ENCODE results near the gene PFKL.

PFKL gene

DNA sequence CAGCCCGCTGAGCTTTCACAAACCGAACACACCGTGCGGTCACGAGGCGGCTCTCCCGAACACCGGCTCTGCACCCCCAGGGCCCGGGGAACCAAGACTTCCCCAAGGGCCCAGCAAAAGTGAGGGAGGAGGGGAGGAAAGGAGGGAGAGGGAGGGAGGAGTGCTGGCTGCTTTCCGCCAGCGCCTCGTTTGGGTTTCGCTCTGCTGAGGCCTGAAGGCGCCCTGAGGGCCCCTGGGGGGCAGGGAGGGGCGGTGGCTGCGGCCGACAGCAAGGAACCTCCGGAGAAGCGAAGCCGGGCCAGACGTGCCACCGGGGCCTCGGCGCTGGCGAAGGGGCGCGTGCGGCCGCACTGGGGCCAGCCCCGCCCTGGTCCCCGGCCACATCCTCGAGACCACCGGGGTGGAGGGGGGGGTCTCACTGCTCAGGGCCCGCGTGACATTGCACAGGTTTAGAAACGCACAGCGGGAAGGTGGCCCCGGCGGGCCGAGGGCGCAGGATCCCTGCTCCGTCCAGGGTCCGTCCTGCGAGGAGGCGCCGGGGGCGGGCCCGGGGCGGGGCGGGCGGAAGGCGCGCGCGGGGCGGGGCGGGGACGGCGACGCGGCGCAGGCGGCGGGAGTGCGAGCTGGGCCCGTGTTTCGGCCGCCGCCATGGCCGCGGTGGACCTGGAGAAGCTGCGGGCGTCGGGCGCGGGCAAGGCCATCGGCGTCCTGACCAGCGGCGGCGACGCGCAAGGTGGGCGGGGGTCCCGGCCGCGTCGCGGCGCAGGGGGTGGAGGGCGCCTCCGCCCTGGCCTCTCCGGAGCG lies at the start of gene PFKL:
TSS of gene PFKL (plus strand) at position 596 of the 804 bp plus-strand sequence. CDS start at position 649, 53 bp downstream.
- no peak for DNase-seq (ENCODE audit: low read depth in 2 of 2, low spot score in 1 of 2)

DNA sequence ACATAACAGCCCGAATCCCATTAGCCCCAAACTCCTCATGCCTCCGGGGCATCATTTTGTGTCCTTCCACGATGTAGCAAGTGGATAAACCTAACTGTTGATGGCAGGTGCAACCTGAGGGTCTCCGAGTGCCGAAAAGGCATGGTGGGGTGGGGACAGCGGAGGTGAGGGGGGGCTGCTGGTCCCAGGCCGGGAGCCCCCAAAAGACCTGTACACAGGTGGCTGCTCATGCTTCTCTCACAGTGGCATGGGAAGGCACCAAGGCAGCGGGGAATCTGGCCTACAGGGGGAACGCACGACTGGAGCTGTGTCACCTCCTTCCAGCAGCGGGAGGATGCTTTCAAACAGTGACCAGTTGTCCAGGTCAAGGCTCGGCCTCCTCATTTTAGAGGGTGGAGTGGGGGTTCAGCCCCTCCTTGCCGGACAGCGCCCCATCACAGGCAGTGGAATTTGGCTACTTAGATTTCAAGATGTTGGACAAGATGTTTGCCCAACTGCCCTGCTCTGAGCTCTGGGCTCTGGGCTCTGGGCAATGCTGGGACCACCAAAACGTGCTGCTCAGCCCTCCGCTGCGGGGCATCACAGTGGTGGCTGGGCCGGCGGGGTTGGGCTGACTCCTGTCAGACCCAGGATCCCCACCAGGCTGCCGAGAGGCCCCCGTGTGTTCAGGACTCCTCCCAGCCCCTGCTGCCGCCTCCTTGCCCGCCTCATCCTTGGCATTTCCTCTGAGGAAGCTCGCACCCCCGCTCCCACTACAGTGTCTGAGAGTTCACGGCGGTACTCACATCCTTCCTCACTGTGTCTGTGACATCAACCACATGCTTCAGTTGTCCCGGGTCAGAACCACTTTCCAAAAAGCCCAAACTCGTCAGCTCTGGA lies 45.8 kb upstream of the PFKL start:
- no peak for DNase-seq (ENCODE audit: low read depth in 2 of 2, low spot score in 1 of 2)

DNA sequence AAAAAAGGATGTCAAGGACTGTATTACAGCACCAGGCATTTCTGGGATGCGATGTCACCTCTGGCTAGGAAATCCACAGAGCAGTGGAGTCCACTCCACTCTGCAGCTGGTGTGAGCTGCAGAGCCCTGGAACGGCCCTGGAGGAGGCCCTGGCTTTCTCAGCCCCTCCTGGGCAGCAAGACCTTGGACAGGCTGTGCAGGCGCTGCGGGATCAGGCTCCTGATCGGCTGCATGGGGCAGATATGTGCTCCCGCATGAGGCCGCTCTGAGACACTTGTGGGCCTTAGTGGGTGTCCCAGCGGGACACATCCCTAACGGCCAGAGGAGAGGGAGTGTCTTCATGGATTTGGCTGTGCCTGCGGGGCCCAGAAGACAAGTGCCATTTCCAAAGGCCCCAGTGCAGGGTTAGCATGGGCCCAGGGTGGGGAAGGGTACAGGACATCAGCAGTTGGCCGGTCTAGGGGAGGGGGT lies 44.3 kb upstream of the PFKL start:
- no peak for DNase-seq (ENCODE audit: low read depth in 2 of 2, low spot score in 1 of 2)

DNA sequence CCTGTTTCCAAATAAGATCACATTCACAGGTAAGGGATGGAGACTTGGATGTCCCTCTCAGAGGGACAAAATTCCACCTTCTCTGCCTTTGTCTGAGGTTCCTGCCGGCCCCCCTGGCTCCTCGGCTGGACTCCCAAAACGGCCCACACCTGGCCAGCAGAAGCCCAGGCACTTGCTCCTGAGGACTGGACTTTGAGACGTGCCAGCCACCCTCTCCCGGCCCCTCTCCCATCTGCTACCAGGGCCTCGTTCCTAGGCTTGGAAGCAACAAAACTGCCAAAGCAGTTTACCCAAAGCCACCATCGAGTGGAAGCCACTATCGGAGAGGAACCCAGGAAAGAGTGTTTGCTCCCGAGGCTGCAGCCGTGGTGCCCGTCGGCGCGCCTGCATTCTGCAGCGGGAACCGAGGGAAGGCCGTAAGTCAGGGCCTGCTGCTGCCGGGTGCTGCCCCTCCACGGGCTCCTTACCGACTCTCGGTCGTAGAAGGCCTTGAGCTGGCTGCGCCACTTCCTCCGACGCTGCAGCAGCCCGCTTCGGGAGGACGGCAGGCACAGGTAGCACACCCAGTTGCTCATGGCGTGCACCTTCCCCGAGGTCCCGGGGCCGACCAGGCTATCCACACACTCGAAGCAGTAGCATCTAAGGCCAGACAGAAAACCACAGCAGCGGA lies 41.7 kb upstream of the PFKL start:
- DNase-seq (ENCODE audit: low read depth in 2 of 2, low spot score in 1 of 2), result no peak

DNA sequence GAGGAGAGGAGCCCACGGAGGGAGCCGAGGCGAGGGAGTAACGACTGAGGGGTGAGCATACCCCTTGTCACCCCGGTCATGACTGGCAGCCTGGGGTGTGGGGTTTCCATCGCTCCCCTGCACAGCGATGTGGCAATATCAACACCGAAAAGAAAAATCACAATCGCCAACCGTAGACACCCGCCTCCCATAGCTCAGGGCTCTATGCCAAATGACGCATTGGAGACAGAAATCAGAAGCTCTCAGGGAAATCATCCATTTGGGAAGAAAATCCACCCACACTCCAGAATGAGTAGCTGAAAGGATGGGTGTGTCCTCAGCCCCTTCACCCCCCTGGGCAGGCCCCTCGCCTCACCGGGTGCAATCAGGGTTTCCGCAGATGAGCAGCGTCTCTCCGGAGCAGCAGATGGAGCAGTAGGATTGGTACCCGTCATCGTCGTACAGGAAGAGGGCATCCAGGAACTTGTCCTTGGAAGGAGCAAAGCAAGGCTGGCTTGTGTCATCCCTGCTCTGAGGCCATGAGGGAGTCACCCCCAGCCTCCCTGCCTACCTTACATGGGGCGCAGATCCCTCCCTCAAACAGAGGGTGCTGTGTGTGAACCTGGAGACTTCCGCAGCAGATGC lies 40.7 kb upstream of the PFKL start:
- DNase-seq (ENCODE audit: low read depth in 2 of 2, low spot score in 1 of 2), result no peak

DNA sequence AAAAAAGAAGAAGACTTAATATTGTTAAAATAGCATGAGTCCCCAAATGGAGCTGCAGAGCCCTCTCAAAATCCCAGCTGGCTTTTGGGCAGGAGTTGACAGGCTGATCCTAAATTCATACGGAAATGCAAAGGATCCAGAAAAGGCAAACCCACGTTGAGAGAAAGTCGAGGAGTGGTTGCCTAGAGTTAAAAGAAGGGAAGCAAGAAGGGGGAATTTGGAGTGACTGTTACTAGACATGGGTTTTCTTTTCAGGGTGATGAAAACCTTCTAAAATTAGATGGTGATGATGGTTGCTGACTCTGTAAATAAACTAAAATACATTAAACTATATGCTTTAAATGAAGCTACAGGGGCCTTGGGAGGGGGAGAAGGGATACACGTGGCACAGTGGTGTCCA lies 39.8 kb upstream of the PFKL start:
- DNase-seq (ENCODE audit: low read depth in 2 of 2, low spot score in 1 of 2), result no peak

DNA sequence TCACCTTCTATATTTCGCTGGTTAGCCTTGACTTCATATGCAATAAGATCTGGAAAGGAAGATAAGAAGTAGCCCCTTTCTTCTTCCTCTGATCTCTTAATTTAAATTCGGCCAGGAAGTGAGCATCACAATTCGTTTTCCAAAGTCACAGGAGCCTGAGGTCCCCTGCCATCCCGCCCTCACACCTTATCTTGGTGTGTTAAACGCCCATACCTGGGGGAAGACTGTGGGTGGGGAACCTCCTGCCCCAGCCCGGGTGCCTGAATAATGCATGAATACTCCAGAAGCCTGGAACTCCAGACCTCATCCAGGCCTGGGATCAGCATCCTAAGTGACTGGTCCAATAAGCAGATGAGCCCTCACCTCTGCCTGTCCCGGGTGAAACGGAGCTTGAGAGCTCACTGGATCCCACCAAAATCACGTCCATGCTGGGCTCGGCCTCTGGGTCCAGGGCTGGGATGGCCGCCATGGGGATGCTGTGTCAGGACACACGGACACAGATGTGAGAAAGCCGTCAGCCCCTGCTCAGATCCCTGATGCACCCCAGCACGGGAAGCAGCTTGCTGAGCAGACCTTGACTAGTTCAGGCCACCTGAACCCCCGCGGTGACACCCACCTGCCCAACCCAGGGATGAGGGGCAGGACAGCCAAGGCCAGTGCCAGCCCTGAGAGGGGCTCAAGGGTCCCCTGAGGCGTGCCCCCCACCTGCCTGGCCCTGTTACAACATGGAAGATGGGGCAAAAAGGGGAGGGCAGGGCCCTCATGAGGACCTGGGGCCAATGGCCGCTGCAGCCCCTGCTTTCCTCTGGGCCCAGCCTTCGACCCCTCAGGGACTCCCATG lies 38.8 kb upstream of the PFKL start:
- DNase-seq (ENCODE audit: low read depth in 2 of 2, low spot score in 1 of 2), result no peak

DNA sequence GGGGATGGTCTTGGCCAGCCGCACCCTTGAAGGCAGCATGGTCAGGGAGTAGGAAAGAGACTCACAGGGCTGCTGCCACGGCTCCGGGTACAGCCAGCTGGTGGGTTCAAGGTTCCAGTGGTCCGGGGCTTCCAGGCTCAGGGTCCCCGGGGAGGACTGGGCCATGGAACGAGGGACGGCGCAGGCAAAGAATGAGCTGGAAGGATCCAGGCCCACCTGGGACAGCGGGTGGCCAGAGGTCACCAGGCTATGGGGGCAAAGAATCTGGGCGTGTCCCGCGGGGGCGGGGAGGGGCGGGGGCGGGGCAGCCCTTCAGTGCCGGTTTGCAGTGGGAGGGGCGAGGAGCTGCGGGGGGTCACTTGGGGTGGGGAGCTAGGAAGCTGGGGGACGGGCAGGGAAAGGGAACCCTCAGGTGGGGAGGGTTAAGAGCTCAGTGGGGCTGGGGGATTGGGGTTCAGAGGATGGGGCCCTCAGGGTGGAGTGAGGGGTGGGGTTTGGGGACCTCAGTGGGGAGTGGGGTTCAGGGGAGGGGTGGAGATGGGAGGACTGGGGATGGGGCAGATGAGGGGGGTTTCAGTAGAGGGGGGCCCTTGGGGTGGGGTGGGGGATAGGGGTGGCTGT lies 38.1 kb upstream of the PFKL start, which contains the start of gene DNMT3L:
TSS of gene DNMT3L (minus strand) at position 223 of the 621 bp plus-strand sequence. CDS start 638 bp downstream, outside the sequence.
- DNase-seq (ENCODE audit: low read depth in 2 of 2, low spot score in 1 of 2), result no peak

DNA sequence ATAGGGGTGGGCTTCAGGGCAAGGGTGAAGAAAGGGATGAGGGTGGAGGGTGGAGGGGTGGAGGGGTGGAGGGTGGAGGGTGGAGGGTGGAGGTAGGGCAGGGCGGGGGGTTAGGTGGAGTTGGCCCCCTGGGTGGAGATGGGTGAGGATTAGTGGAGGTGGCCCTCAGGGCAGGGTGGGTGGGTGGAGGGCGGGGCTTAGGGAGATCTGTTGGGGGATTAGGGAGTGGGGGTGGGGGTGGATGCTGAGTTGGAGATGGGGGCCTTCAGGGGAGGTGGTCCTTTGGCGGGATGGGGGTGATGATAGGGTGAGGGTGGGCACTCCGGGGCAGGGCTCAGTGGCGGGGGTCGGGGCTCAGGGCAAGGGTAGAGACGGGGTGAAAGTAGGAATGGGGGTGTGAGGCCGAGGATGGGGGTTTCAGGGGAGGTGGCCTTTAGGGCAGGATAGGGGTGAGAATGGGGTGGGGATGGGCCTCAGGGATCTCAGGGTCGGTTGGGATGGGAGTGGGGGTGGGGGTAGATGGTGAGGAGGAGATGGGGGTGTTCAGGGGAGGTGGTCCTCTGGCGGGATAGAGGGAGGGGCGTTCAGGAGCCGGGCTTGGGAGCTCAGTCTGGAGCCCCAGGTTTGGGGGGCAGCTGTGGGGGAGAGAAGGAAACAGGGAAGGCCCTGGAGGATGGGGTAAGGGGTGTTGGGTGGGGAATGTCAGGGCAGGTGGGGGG lies 37.4 kb upstream of the PFKL start:
- no peak for DNase-seq (ENCODE audit: low read depth in 2 of 2, low spot score in 1 of 2)

DNA sequence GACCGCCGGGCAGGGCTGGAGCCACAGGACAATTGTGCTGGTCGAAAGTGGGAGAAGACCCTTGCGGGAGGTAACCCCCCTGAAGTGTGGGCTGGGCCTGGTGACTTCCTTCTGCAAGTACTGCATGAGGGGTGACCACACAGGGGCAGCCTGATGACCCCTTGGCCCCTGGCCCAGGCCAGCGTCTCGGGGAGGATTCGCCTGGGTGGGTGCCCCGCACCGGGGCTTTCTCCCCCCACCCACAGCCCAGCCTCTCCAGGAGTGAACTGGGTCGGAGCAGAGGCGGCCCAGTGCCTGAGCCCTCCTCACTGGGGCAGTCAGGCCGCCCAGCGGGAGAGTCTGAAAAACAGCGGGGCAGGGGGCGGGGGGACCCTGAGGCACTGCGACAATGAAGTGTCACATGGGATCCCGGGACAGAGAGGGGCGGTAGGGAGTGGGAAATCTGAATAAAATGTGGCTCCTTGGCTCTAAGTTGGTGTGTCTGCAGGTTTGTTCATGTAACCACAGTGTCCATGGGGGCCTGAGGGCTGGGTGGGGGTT lies 36.6 kb upstream of the PFKL start:
- DNase-seq (ENCODE audit: low read depth in 2 of 2, low spot score in 1 of 2), result no peak

DNA sequence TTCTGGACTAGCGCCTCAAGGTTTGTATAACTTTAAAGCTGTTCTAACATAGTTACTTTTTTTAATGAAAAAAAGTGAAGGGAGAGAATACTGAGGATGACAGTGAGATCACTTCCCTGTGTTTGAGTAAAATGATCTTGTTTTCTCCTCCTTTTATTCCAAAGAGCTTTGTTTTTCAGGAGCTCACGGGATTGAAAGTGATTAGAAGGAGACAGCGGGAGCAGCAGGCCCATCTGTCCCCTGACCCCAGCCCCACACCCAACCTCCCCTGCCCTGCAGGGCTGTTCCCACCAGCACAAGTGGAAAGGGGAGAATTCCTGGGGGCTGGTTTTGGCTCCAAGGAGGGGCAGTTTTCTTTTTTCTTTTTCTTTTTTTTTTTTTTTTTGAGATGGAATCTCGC lies 36.1 kb upstream of the PFKL start:
- DNase-seq (ENCODE audit: low read depth in 2 of 2, low spot score in 1 of 2), result no peak

DNA sequence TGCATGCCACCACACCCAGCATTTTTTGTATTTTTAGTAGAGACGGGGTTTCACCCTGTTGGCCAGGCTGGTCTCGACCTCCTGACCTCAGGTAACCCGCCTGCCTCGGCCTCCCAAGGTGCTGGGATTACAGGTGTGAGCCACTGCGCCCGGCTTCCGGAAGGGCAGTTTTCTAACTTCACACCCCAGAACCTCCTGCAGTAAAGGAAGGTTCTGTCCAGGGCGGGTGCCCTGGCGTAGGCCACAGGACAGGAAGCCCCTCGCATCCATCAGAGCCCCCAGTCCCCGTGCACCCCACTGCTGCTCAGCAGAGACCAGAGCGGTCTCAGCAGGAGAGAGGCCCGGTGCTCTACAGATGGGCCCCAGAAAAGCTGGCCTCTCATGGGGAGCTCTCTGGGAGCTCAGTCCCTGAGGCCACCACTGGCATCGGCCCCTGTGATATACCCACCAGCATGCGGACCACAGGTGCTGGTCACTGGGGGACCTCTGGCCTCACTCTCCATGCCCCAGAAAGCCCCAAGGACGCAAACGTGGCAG lies 34.1 kb upstream of the PFKL start:
- DNase-seq (ENCODE audit: low read depth in 2 of 2, low spot score in 1 of 2), result no peak

DNA sequence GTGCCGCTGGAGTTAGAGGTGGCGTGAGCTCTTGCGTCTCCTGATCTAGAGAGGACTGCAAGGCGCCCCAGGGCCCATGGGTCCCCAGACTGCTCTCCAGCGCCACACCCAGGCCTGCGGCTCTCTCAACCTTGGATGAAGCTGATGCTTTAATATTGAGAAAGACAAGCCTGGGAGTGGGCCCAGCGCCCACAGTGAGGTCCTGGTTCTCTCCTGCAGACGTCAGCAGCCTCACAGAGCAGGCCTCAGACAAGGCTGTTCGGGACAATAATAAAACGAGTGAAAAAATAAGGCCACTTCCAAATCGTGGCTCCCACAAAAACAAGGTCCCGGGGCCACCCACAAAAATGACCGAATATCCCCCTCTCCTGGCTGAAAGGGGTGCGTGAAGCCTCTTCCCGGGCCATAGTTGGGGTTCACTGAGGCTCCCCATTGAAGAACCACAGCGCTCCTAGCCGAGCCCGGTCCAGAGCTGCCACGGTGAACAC lies 32.2 kb upstream of the PFKL start:
- DNase-seq (ENCODE audit: low read depth in 2 of 2, low spot score in 1 of 2), result no peak

DNA sequence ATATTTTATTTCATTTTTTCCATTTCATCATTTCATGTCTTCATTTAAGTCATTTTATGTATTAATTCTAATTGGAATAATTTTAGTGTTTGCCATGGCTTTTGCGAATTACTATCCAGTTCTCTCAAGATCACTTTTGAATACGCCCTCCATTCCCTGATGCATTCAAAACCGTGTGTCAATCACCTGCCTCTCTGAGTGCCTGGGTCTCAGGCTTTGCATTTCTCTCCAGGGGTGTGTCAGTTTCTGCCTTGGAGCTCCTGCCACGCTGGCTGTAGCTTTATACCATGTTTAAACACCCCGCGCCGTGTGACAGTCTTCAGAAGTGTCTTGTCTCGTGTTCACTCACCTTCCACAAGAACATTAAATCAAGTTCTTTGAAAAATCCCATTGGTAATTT lies 30.8 kb upstream of the PFKL start:
- DNase-seq (ENCODE audit: low read depth in 2 of 2, low spot score in 1 of 2), result no peak

DNA sequence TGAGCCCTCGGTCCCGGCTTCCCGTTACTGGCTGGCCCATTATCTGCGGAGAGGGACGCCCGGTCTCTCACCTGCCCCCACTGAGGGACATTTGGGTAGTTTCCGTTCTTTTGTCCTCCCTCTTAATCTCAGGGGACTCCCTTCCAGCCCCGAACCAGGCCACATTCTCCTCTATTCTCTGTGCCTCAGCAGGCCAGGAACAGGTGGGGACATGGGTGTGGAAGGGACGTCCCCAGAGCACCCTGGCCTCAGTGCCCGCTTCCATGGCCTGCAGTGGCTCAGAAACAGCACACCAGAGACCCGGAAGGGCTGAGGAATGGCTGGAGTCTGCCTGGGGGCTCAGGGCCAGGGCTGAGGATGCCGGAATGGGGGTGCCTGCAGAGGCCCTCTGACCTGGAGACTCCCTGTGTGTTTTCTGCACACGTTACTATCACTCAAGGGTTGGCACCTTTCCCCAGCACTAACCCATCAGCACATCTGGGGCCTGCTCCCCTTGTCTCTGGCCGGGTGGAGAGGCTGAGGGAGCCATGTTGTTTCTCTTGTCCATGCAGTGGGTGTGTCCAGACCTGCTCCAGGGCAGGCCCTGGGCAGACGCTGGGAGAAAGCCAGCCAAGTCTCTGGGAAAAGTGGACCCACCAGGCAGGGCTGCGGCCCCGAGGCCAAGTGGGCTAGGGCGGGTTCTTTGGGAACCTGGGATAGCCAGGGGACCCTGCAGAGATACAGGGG lies 28.1 kb upstream of the PFKL start:
- no peak for DNase-seq (ENCODE audit: low read depth in 2 of 2, low spot score in 1 of 2)

DNA sequence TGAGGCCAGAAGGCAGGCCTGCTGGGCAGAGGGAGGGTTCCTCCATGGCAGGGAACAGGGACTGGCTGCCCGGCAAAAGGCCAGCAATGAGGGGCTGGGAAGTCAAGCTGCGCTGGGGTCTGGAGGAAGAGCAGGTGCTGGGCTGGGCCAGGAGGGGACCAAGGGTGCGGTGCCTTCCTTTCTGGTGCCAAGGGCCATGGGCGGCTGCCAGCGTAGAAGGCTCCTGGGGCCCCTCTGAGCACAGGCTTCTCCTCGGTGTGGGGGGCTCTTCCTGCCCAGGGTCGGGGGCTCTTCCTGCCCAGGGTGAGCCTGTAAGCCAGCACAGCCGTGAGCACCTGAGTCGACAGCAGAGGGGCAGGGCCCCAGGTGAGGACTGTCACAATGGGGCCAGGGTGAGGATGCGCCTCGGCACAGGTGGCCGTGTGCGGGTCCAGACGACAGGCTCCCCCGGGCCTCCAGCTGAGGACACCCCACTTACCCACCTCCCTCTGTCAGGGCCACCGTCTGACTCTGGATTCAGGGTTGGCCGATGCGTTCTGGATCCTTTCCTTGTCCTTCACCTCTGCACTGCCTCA lies 27.5 kb upstream of the PFKL start:
- DNase-seq (ENCODE audit: low read depth in 2 of 2, low spot score in 1 of 2), result no peak

DNA sequence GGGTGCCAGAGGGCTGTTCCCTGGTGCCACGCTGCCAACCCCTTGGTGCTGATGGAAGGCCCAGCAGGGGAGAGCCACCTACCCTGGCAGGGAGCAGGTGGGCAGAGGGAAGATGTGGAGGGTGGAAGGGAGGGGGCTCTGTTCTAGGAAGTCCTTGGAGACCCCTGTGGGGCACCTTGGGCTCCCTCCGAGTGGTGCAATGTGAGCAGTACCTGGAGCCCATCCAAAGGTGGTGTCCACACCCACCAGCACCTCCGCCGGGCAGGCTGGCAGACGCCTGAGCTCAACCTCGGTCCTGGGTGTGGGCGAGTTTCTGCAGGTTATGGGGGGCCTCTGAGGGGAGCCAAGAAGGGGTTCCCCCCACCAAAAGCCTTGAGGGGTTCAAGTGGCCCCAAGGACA lies 26.8 kb upstream of the PFKL start:
- DNase-seq (ENCODE audit: low read depth in 2 of 2, low spot score in 1 of 2), result no peak

Measured in stimulated activated CD8-positive, alpha-beta memory T cell treated with anti-CD3 and anti-CD28 coated beads, Interleukin-4, amount 100 ng/mL, for 4 hours (primary cell).